ENCODE results near the gene MYO19.

GRCh38 chr17:36464765-36465088, 69.9 kb downstream of the MYO19 start:
- no peak for TF ChIP-seq POLR2A (IDR thresholded peaks at IDR 0.05)
- no peak for TF ChIP-seq CTCF (IDR thresholded peaks at IDR 0.05)

Data from Peyer's patch (tissue), 4 donors.